A549 (cell line): ENCODE data around the gene CCDC9. TPM values are rescaled to one million over a fixed set of nuclear protein-coding genes. Genes with fewer than 3 reads are reported as not detected.

ENCODE experiments used
- ATAC-seq, 2 experiments: fragments of 200-7000 bp in 1 of 2; fragments of >200 bp in 1 of 2; cut with Nextera tagmentation in 1 of 2; cut with Tn5 transposase in 1 of 2; 3 replicates each; pipeline versions ENCODE4 v1.8.0 to v1.9.1; 2018 to 2020; ENCODE audit warnings: mild to moderate bottlenecking in 1 of 2, moderate library complexity in 1 of 2
- CTCF ChIA-PET: fragments of 300-600 bp; sonication (Branson Sonifier 250); formaldehyde crosslinking; extraction: SDS; loops from one replicate; lab custom pipeline; 2021; ENCODE audit warnings: antibody characterized with exemption, inconsistent platforms; lab: Yijun Ruan, JAX
- POLR2A ChIA-PET: fragments of 350-600 bp; formaldehyde crosslinking; extraction: SDS; loops from one replicate; lab custom pipeline; 2021; ENCODE audit warnings: antibody characterized with exemption, inconsistent platforms; lab: Yijun Ruan, JAX
- DNase-seq, 2 experiments: peaks; one replicate each; pipeline versions ENCODE4 v3.0.0 to v3.0.0-alpha.2; 2011 to 2016; ENCODE audit warnings: low read depth in 1 of 2, low spot score in 1 of 2
- FAIRE-seq: peaks from 2 replicates; lab custom pipeline; 2011; peaks lifted over from hg19 to GRCh38; lab: Jason Lieb, UNC
- H3K27ac ChIP-seq, 2 experiments: fragments of >200 bp; sonication (Bioruptor Twin); formaldehyde crosslinking; 3 replicates each; pipeline ENCODE4 v1.5.1; 2016 to 2017
- H3K4me1 ChIP-seq: fragments of >200 bp; sonication (Bioruptor Twin); formaldehyde crosslinking; 3 replicates; pipeline ENCODE4 v1.6.1; 2016
- H3K4me2 ChIP-seq: fragments of >200 bp; sonication (Bioruptor Twin); formaldehyde crosslinking; 3 replicates; pipeline ENCODE4 v1.6.1; 2016
- H3K4me3 ChIP-seq: fragments of >200 bp; sonication (Bioruptor Twin); formaldehyde crosslinking; 3 replicates; pipeline ENCODE4 v1.5.1; 2016
- H3K9me3 ChIP-seq: fragments of >200 bp; sonication (Bioruptor Twin); formaldehyde crosslinking; 3 replicates; pipeline ENCODE4 v1.6.1; 2016
- CBX8 ChIP-seq: fragments of 200-600 bp; sonication (generic); IDR thresholded peaks from 2 replicates; pipeline ENCODE4 v1.6.1; 2016
- EHMT2 ChIP-seq: fragments of 200-600 bp; sonication (generic); IDR thresholded peaks from 2 replicates; pipeline ENCODE4 v1.6.1; 2016; ENCODE audit warnings: antibody characterized with exemption, low read depth, mild to moderate bottlenecking, moderate library complexity
- FOSL2 ChIP-seq, 2 experiments: fragments of 450-650 bp in 1 of 2; fragments of >200 bp in 1 of 2; sonication (Bioruptor Twin) in 1 of 2; formaldehyde crosslinking; IDR thresholded peaks; 2 replicates each; pipeline versions ENCODE4 v1.5.0 to v1.6.1; 2016 to 2020; ENCODE audit warnings: mild to moderate bottlenecking in 1 of 2, moderate library complexity in 1 of 2
- FOXS1 ChIP-seq: fragments of 250-450 bp; sonication (Bioruptor Pico); IDR thresholded peaks from 2 replicates; pipeline ENCODE4 v1.5.0; 2020; ENCODE audit warnings: mild to moderate bottlenecking, moderate library complexity
- GATA3 ChIP-seq: IDR thresholded peaks from 2 replicates; pipeline ENCODE4 v1.6.1; 2012; ENCODE audit warnings: borderline replicate concordance
- HDAC2 ChIP-seq: fragments of 200-600 bp; sonication (generic); IDR thresholded peaks from 2 replicates; pipeline ENCODE4 v1.6.1; 2016
- HOXB13 ChIP-seq: fragments of 250-450 bp; sonication (Bioruptor Pico); IDR thresholded peaks from 2 replicates; pipeline ENCODE4 v1.5.0; 2020; ENCODE audit warnings: low read depth, mild to moderate bottlenecking, moderate library complexity
- HOXB5 ChIP-seq: fragments of 250-450 bp; sonication (Bioruptor Pico); IDR thresholded peaks from 2 replicates; pipeline ENCODE4 v1.5.0; 2020; ENCODE audit warnings: mild to moderate bottlenecking, moderate library complexity
- MAZ ChIP-seq: fragments of 150-350 bp; IDR thresholded peaks from 2 replicates; pipeline ENCODE4 v1.6.1; 2014; ENCODE audit warnings: antibody characterized with exemption, low read depth, low read length, borderline replicate concordance
- NFE2L2 ChIP-seq: fragments of 150-350 bp; conservative IDR thresholded peaks from 2 replicates; pipeline ENCODE4 v1.6.1; 2014; ENCODE audit warnings: low read length
- NR3C1 ChIP-seq: fragments of >200 bp; sonication (Bioruptor Twin); formaldehyde crosslinking; IDR thresholded peaks from 3 replicates; pipeline ENCODE4 v1.6.1; 2017
- PBX3 ChIP-seq: IDR thresholded peaks from 2 replicates; pipeline ENCODE4 v1.6.1; 2012
- RAD21 ChIP-seq, 2 experiments: fragments of >200 bp in 1 of 2; sonication (Bioruptor Twin) in 1 of 2; formaldehyde crosslinking in 1 of 2; IDR thresholded peaks in 1 of 2; conservative IDR thresholded peaks in 1 of 2; 2 replicates in 1 of 2; 3 replicates in 1 of 2; pipeline ENCODE4 v1.6.1; 2012 to 2018; ENCODE audit warnings: inconsistent platforms in 1 of 2
- RFX5 ChIP-seq: fragments of 450-650 bp; IDR thresholded peaks from 2 replicates; pipeline ENCODE4 v1.7.1; 2014; ENCODE audit warnings: antibody characterized with exemption, mild to moderate bottlenecking, moderate library complexity
- SMC3 ChIP-seq: fragments of >200 bp; sonication (Bioruptor Twin); formaldehyde crosslinking; IDR thresholded peaks from 3 replicates; pipeline ENCODE4 v1.6.1; 2018; ENCODE audit warnings: inconsistent platforms
- SREBF2 ChIP-seq: fragments of 450-650 bp; IDR thresholded peaks from 2 replicates; pipeline ENCODE4 v1.6.1; 2014; ENCODE audit warnings: mild to moderate bottlenecking, moderate library complexity
- TP53 ChIP-seq: fragments of 250-450 bp; sonication (Bioruptor Pico); IDR thresholded peaks from 2 replicates; pipeline ENCODE4 v1.5.0; 2021; ENCODE audit warnings: mild to moderate bottlenecking, moderate library complexity
- USF2 ChIP-seq: fragments of 450-650 bp; IDR thresholded peaks from 2 replicates; pipeline ENCODE4 v1.6.1; 2014; ENCODE audit warnings: antibody characterized with exemption
- WGBS: methylation state at CpG from one replicate; pipeline ENCODE4 v1.1.6; 2017; ENCODE audit errors: missing lambda C conversion rate; 5-methylcytosine and 5-hydroxymethylcytosine counted together
- polyA plus RNA-seq, 4 experiments: library from polyadenylated mRNA; depleted of rRNA in 3 of 4; stranded (reverse); fragments of >200 nt; fragmentation: RNase III in 1 of 4; extraction: RNeasy Plus Mini Kit Qiagen cat#74134 plus additional on column Dnase treatment in 1 of 4; gene quantifications; 2 replicates in 3 of 4; 3 replicates in 1 of 4; pipeline ENCODE4 v1.2.3, GENCODE V29; 2011 to 2017
- TF ChIP-seq, protein P1 (sequence below): fragments of 250-450 bp; sonication (Bioruptor Pico); IDR thresholded peaks from 2 replicates; pipeline ENCODE4 v1.5.0; 2020; ENCODE audit warnings: low read depth, mild to moderate bottlenecking, moderate library complexity
- TF ChIP-seq, protein P2 (sequence below): fragments of 250-450 bp; sonication (Bioruptor Pico); IDR thresholded peaks from 2 replicates; pipeline ENCODE4 v1.5.0; 2021; ENCODE audit warnings: mild to moderate bottlenecking, moderate library complexity, borderline replicate concordance

Gene CCDC9
- polyA plus RNA-seq, 2 of the 4 experiments (the other 2 are of a cell fraction): 9.4 to 24.6 TPM

GRCh38 chr19:47270408-47270807, 14.1 kb downstream of the CCDC9 start:
- H3K4me3 ChIP-seq: no peak overlapping the region
- ATAC-seq (no peak), FAIRE-seq (no peak), DNase-seq (no peak)
- TF ChIP-seq RAD21 (conservative IDR thresholded peaks at IDR 0.05 in 1 of 2, IDR thresholded peaks at IDR 0.05 in 1 of 2) (no peak), NFE2L2 (no peak), TP53 (no peak), SREBF2 (no peak), SMC3 (no peak), GATA3 (no peak), MAZ (no peak)
- TF ChIP-seq, protein P1, sequence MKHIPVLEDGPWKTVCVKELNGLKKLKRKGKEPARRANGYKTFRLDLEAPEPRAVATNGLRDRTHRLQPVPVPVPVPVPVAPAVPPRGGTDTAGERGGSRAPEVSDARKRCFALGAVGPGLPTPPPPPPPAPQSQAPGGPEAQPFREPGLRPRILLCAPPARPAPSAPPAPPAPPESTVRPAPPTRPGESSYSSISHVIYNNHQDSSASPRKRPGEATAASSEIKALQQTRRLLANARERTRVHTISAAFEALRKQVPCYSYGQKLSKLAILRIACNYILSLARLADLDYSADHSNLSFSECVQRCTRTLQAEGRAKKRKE: no peak
- H3K4me1 ChIP-seq: peaks cover 13% of the 10 kb centered on the region
- ChIA-PET POLR2A (interaction anchor here (1.1 to 1.5 kb wide), 3 partner anchors 8 to 26 kb away, joined by 3 to 7 read pairs (median 4); partner anchors contain the start of gene CCDC9), CTCF (interaction anchor here (1.4 to 7.2 kb wide), 7 partner anchors 9 to 59 kb away, joined by 3 to 32 read pairs (median 8); partner anchors contain the start of gene CCDC9)
- H3K4me2 ChIP-seq: no peak overlapping the region
- no peaks in the 10 kb centered on the region for H3K9me3 ChIP-seq
- no peak overlapping the region for H3K27ac ChIP-seq
- 96% methylated on average over 10 of the region's 10 CpGs for WGBS

GRCh38 chr19:47271949-47272348, 15.6 kb downstream of the CCDC9 start:
- ChIA-PET POLR2A (interaction anchor here (1.0 to 1.5 kb wide), 2 partner anchors 10 to 15 kb away, joined by 3 to 4 read pairs; no protein-coding TSS in a partner anchor), CTCF (interaction anchor here (0.6 to 7.2 kb wide), 9 partner anchors 11 to 259 kb away, joined by 3 to 32 read pairs (median 3); partner anchors contain the start of gene CCDC9)
- Histone ChIP-seq H3K27ac (no peak overlapping the region; a peak in 1 of 6 replicates), H3K9me3 (no peaks in the 10 kb centered on the region), H3K4me3 (no peak overlapping the region), H3K4me1 (peaks cover 15% of the 10 kb centered on the region), H3K4me2 (no peak overlapping the region)
- no peak for DNase-seq
- TF ChIP-seq EHMT2 (no peak), GATA3 (no peak), FOXS1 (CRISPR knock-in tag) (no peak), PBX3 (no peak), FOSL2 (IDR thresholded peaks at IDR 0.05) (no peak), FOSL2 (CRISPR knock-in tag; IDR thresholded peaks at IDR 0.05) (no peak), SREBF2 (no peak), MAZ (no peak), CBX8 (no peak), HOXB5 (CRISPR knock-in tag) (no peak), USF2 (no peak), HDAC2 (no peak), HOXB13 (no peak), RFX5 (no peak), SMC3 (no peak), NR3C1 (no peak)
- TF ChIP-seq, protein P1: no peak
- TF ChIP-seq, protein P2, sequence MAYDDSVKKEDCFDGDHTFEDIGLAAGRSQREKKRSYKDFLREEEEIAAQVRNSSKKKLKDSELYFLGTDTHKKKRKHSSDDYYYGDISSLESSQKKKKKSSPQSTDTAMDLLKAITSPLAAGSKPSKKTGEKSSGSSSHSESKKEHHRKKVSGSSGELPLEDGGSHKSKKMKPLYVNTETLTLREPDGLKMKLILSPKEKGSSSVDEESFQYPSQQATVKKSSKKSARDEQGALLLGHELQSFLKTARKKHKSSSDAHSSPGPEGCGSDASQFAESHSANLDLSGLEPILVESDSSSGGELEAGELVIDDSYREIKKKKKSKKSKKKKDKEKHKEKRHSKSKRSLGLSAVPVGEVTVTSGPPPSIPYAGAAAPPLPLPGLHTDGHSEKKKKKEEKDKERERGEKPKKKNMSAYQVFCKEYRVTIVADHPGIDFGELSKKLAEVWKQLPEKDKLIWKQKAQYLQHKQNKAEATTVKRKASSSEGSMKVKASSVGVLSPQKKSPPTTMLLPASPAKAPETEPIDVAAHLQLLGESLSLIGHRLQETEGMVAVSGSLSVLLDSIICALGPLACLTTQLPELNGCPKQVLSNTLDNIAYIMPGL (CRISPR knock-in tag): no peak
- no peak for ATAC-seq
- WGBS: 96% methylated on average over 3 of the region's 6 CpGs
- no peak for FAIRE-seq
